Cardiac muscle cell (in vitro differentiated cells and primary cell): ENCODE results near the gene RGS3. TPM values are rescaled to one million over a fixed set of nuclear protein-coding genes. Genes with fewer than 3 reads are reported as not detected.
A peak's percentile ranks its signal among the peaks of the same experiment; 100 is the strongest.
"Not testable (repeated sequence)": the region's sequence is repeated elsewhere in the genome, so short reads cannot be mapped to it uniquely, and the experiment has no call there.

Experiments
- DNase-seq, 2 donors: peaks; one replicate each; pipeline versions ENCODE4 v3.0.0 to v3.0.0-alpha.2; 2010 to 2017; ENCODE audit warnings: low read depth in 1 of 2, low spot score in 1 of 2
- H3K27ac ChIP-seq: fragments of 200-600 bp; sonication (generic); 2 replicates; pipeline ENCODE4 v1.5.1; 2016
- H3K27me3 ChIP-seq: fragments of 200-600 bp; sonication (generic); 2 replicates; pipeline ENCODE4 v1.6.0; 2016; ENCODE audit warnings: control low read depth
- H3K36me3 ChIP-seq: fragments of 200-600 bp; sonication (generic); 2 replicates; pipeline ENCODE4 v1.5.1; 2016; ENCODE audit warnings: control low read depth
- H3K4me1 ChIP-seq: fragments of 200-600 bp; sonication (generic); 2 replicates; pipeline ENCODE4 v1.8.1; 2017; ENCODE audit warnings: low read depth, mild to moderate bottlenecking, mixed run types
- H3K4me3 ChIP-seq: fragments of 200-600 bp; sonication (generic); 2 replicates; pipeline ENCODE4 v1.5.1; 2016; ENCODE audit warnings: mild to moderate bottlenecking
- H3K9me3 ChIP-seq: fragments of 200-600 bp; sonication (generic); 2 replicates; pipeline ENCODE4 v1.5.1; 2017; ENCODE audit warnings: low read depth, mild to moderate bottlenecking, control low read depth
- CTCF ChIP-seq: IDR thresholded peaks from 2 replicates; pipeline ENCODE4 v1.5.1; 2012; ENCODE audit warnings: low read depth, mild to moderate bottlenecking, low read length
- polyA plus RNA-seq: library from polyadenylated mRNA; unstranded; fragments of >200 nt; fragmentation: Nextera tagmentation; extraction: Ambion mirVana; gene quantifications from 2 replicates; pipeline ENCODE4 v1.2.1, GENCODE V29; 2016
- total RNA-seq: library from RNA; depleted of rRNA; stranded (reverse); fragments of >200 nt; gene quantifications from 2 replicates; pipeline ENCODE4 v1.2.3, GENCODE V29; 2016

Gene RGS3
- total and polyA plus RNA-seq, 2 experiments from 2014 or later, result 94.7 to 126 TPM

GRCh38 chr9:113426701-113427100, 36.8 kb upstream of the RGS3 start:
- Histone ChIP-seq H3K27ac (no peak overlapping the region), H3K36me3 (no peaks in the 10 kb centered on the region), H3K4me1 (no peaks in the 10 kb centered on the region), H3K4me3 (no peak overlapping the region), H3K9me3 (no peaks in the 10 kb centered on the region), H3K27me3 (no peaks in the 10 kb centered on the region)
- DNase-seq, result peak in 1 of 2 donors; percentile 41
- no peak for TF ChIP-seq CTCF

GRCh38 chr9:113427629-113428028, 35.9 kb upstream of the RGS3 start:
- DNase-seq, result peak in 1 of 2 donors; percentile 72
- Histone ChIP-seq H3K27me3 (no peaks in the 10 kb centered on the region), H3K36me3 (no peaks in the 10 kb centered on the region), H3K4me1 (no peaks in the 10 kb centered on the region), H3K27ac (no peak overlapping the region), H3K4me3 (no peak overlapping the region), H3K9me3 (no peaks in the 10 kb centered on the region)
- TF ChIP-seq CTCF, result no peak

- Histone ChIP-seq H3K4me3 (no peak overlapping the region), H3K27ac (no peak overlapping the region), H3K4me1 (no peaks in the 10 kb centered on the region), H3K9me3 (no peaks in the 10 kb centered on the region), H3K36me3 (no peaks in the 10 kb centered on the region), H3K27me3 (peaks cover 3% of the 10 kb centered on the region)
- DNase-seq, result peak in 1 of 2 donors; percentile 26
- no peak for TF ChIP-seq CTCF
Measured at GRCh38 chr9:113428062-113428615, 35.4 kb upstream of the RGS3 start.

GRCh38 chr9:113431191-113431590, 32.3 kb upstream of the RGS3 start:
- Histone ChIP-seq H3K27ac (no peak overlapping the region), H3K9me3 (no peaks in the 10 kb centered on the region), H3K4me1 (no peaks in the 10 kb centered on the region), H3K36me3 (no peaks in the 10 kb centered on the region), H3K27me3 (peaks cover 3% of the 10 kb centered on the region), H3K4me3 (no peak overlapping the region)
- no peak for DNase-seq
- no peak for TF ChIP-seq CTCF

GRCh38 chr9:113436728-113437515, 26.6 kb upstream of the RGS3 start:
- Histone ChIP-seq H3K9me3 (no peaks in the 10 kb centered on the region), H3K4me3 (no peak overlapping the region), H3K36me3 (no peaks in the 10 kb centered on the region), H3K27me3 (peaks cover 3% of the 10 kb centered on the region), H3K27ac (no peak overlapping the region), H3K4me1 (no peaks in the 10 kb centered on the region)
- peak in 1 of 2 donors; percentile 6 for DNase-seq
- TF ChIP-seq CTCF, result no peak

GRCh38 chr9:113437716-113438115, 25.8 kb upstream of the RGS3 start:
- H3K9me3 ChIP-seq, H3K27ac ChIP-seq, H3K27me3 ChIP-seq, H3K4me3 ChIP-seq, H3K36me3 ChIP-seq, H3K4me1 ChIP-seq, DNase-seq: not testable (repeated sequence)
